DMS53 treated with DMSO at 0.1 percent for 48 hours (cell line): Measurements from ENCODE around the gene AHNAK2.

Source experiments
- DNase-seq: peaks from one replicate; lab custom pipeline; 2025; ENCODE audit not compliant: unreplicated experiment; lab: John Stamatoyannopoulos, UW

The AHNAK2 gene

GRCh38 chr14:105012171-105012985 lies 34.2 kb upstream of the AHNAK2 start:
- no peak for DNase-seq

- DNase-seq = no peak
These were observed 33.3 kb upstream of the AHNAK2 start for GRCh38 chr14:105011312-105011990.

- no peak for DNase-seq
These were observed 32.7 kb upstream of the AHNAK2 start for GRCh38 chr14:105010891-105011291.

GRCh38 chr14:105010106-105010505 lies 31.9 kb upstream of the AHNAK2 start:
- no peak for DNase-seq

- no peak for DNase-seq
These were observed 29.6 kb upstream of the AHNAK2 start for GRCh38 chr14:105007593-105008264.

- no peak for DNase-seq
These were observed 28.8 kb upstream of the AHNAK2 start for GRCh38 chr14:105006831-105007592.

GRCh38 chr14:105005929-105006830 lies 28.0 kb upstream of the AHNAK2 start:
- DNase-seq = no peak

- DNase-seq = no peak
These were observed 27.3 kb upstream of the AHNAK2 start for GRCh38 chr14:105005329-105005928.

- no peak for DNase-seq
These were observed 21.2 kb upstream of the AHNAK2 start for GRCh38 chr14:104999361-104999760.

- DNase-seq = no peak
These were observed 20.6 kb upstream of the AHNAK2 start for GRCh38 chr14:104998801-104999200.

- no peak for DNase-seq
These were observed 18.3 kb upstream of the AHNAK2 start for GRCh38 chr14:104996483-104996882.

- DNase-seq = no peak
These were observed 17.9 kb upstream of the AHNAK2 start for GRCh38 chr14:104996032-104996431.

- DNase-seq = no peak
These were observed 16.8 kb upstream of the AHNAK2 start for GRCh38 chr14:104994978-104995377.

- no peak for DNase-seq
These were observed 15.8 kb upstream of the AHNAK2 start for GRCh38 chr14:104993808-104994591.

GRCh38 chr14:104993306-104993705 lies 15.1 kb upstream of the AHNAK2 start:
- DNase-seq = no peak

- DNase-seq = no peak
These were observed 14.3 kb upstream of the AHNAK2 start for GRCh38 chr14:104992501-104992900.

GRCh38 chr14:104991896-104992230 lies 13.7 kb upstream of the AHNAK2 start:
- no peak for DNase-seq

GRCh38 chr14:104989951-104990303 lies 11.8 kb upstream of the AHNAK2 start:
- no peak for DNase-seq

GRCh38 chr14:104989236-104989950 lies 11.2 kb upstream of the AHNAK2 start:
- DNase-seq = no peak
